ENCODE measurements around the gene FAM240A.

DNA sequence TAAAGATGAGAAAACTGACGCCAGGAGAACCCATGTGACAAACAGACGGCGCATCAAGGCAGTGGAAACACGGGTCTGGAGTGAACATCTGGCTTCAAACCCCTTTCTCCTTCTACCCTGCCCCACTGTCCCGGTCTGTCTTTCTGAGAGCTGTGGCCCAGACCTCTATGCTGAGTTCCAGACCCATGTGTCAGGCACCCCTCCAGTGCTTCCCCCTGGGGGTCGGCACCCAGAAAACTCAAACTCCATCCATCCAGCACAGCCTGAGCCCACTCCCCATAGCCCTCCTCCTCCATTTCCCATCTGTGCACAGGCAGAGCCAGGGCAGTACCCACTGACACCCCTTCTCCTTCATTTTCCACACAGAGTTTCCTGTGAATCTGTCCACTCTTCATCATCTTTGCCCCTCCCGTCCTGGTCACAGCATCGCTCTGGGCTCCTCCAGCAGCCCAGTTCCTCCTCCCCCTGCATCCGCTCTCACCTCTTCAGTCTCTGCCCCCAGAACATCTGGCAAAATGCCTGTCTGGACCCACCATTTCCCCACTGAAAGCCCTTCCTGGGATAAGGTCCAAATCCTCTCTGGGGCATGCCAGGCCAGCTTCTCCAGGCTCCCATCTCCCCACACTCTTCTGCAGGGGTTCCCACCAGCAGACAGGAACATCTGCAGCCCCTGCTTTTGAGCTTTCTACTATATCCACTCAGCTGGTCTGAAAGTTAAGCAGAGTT is 2.9 kb downstream of the FAM240A start:
- TF ChIP-seq TAF1 (IDR thresholded peaks at IDR 0.05; ENCODE audit: borderline replicate concordance, insufficient read depth, low read length) (no peak), POLR2AphosphoS5 (IDR thresholded peaks at IDR 0.05; ENCODE audit: low read depth, low read length) (no peak), SIN3A (IDR thresholded peaks at IDR 0.05; ENCODE audit: borderline replicate concordance, insufficient read depth, low read length) (no peak)
- TF ChIP-seq, protein P1, sequence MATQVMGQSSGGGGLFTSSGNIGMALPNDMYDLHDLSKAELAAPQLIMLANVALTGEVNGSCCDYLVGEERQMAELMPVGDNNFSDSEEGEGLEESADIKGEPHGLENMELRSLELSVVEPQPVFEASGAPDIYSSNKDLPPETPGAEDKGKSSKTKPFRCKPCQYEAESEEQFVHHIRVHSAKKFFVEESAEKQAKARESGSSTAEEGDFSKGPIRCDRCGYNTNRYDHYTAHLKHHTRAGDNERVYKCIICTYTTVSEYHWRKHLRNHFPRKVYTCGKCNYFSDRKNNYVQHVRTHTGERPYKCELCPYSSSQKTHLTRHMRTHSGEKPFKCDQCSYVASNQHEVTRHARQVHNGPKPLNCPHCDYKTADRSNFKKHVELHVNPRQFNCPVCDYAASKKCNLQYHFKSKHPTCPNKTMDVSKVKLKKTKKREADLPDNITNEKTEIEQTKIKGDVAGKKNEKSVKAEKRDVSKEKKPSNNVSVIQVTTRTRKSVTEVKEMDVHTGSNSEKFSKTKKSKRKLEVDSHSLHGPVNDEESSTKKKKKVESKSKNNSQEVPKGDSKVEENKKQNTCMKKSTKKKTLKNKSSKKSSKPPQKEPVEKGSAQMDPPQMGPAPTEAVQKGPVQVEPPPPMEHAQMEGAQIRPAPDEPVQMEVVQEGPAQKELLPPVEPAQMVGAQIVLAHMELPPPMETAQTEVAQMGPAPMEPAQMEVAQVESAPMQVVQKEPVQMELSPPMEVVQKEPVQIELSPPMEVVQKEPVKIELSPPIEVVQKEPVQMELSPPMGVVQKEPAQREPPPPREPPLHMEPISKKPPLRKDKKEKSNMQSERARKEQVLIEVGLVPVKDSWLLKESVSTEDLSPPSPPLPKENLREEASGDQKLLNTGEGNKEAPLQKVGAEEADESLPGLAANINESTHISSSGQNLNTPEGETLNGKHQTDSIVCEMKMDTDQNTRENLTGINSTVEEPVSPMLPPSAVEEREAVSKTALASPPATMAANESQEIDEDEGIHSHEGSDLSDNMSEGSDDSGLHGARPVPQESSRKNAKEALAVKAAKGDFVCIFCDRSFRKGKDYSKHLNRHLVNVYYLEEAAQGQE (IDR thresholded peaks at IDR 0.05; ENCODE audit: insufficient read depth in 1 of 2, low read depth in 2 of 2, low read length in 2 of 2), result no peak
